Measurements from ENCODE around the gene DYNC2LI1.

DYNC2LI1 gene

DNA sequence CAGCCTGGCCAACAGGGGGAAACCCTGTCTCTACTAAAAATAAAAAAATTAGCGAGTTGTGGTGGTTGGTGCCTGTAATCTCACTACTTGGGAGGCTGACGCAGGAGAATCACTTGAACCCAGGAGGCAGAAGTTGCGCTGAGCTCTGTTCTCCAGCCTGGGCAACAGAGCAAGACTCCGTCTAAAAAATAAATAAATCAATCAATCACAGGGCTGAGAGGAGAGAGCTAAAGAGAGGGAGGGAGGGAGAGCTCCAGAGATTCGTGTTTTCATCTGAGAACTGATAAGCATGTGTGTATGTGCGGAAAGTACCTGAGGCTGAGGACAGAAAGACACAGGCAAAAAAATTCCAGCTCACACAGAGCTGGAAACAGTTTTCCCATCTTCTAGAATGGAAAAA is 37.2 kb upstream of the DYNC2LI1 start:
- WGBS, 2 donors (ENCODE audit: extremely low coverage in 2 of 2, insufficient read length in 2 of 2, insufficient replicate concordance in 1 of 2), result no CpG with 5 or more reads among the region's 6 CpGs
- Histone ChIP-seq H3K27ac (replicated peaks; ENCODE audit: low read length) (no peak overlapping the region), H3K4me2 (ENCODE audit: insufficient read depth, low read length, poor library complexity, severe bottlenecking) (no peak overlapping the region), H2AFZ (ENCODE audit: low read length) (no peak overlapping the region), H4K8ac (ENCODE audit: low read depth, low read length) (no peak overlapping the region), H3K36me3 (replicated peaks in 1 of 2; ENCODE audit: control insufficient read depth in 2 of 2, insufficient read depth in 2 of 2, low read length in 2 of 2) (no peaks in the 10 kb centered on the region), H3K4ac (ENCODE audit: low read length) (no peak overlapping the region), H3K27me3 (ENCODE audit: control insufficient read depth in 3 of 3, insufficient read depth in 3 of 3, low read depth in 1 of 3, low read length in 3 of 3) (no peaks in the 10 kb centered on the region), H3K4me3 (ENCODE audit: low read length in 2 of 2) (no peak overlapping the region), H3K79me1 (ENCODE audit: low read depth, low read length) (no peaks in the 10 kb centered on the region), H2BK120ac (ENCODE audit: low read depth, low read length) (no peak overlapping the region), H2AK5ac (ENCODE audit: low read depth, low read length) (no peak overlapping the region), H3K9ac (ENCODE audit: low read depth, low read length, poor library complexity) (no peak overlapping the region), H2BK15ac (ENCODE audit: low read length) (no peak overlapping the region), H3K14ac (ENCODE audit: low read length) (no peak overlapping the region), H2BK12ac (ENCODE audit: low read length) (no peak overlapping the region), H2BK5ac (ENCODE audit: low read length) (no peak overlapping the region), H4K91ac (ENCODE audit: low read depth, low read length, poor library complexity) (no peak overlapping the region), H3K4me1 (ENCODE audit: control insufficient read depth in 2 of 2, insufficient read depth in 1 of 2, low read depth in 1 of 2, low read length in 2 of 2) (no peaks in the 10 kb centered on the region), H3K9me3 (replicated peaks in 1 of 2; ENCODE audit: control insufficient read depth in 2 of 2, insufficient read depth in 1 of 2, low read depth in 1 of 2, low read length in 2 of 2) (no peaks in the 10 kb centered on the region), H3K18ac (ENCODE audit: low read length) (no peak overlapping the region), H3K23ac (ENCODE audit: low read depth, low read length, poor library complexity) (no peak overlapping the region)
- DNase-seq (ENCODE audit: low spot score), result no peak

DNA sequence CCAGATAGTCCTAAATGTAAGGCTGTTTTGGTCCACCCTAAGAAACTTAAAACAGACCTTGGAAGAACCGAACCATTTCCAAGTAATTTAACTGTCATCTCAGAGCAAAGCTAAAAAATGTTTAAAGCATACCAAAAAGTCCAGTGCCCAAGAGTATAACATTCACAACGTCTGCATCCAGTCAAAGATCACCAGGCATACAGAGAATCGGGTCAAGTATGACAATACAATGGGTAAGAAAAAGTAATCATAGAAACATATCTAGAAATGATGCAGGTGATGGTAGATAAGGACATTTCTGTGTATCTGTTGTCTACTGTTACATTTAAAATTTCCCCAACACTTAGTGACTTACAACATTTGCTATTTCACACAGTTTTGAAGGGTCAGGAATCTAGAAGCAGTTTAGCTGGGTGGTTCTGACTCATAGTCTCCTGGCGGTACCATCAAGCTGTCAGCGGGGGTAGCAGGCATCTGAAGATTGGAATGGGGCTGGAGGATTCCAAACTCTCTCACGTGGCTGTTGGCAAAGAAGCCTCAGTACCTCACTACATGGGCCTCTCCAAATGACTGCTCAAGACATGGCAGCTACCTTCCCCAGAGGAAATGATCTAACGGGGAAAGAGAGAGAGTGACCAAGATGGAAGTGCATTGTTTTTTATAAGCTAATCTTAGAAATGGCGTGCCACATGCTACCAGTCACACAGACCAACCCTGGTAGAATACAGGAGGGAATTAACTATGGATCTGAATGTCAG is 36.6 kb upstream of the DYNC2LI1 start:
- H3K4me1 ChIP-seq (ENCODE audit: control insufficient read depth in 2 of 2, insufficient read depth in 1 of 2, low read depth in 1 of 2, low read length in 2 of 2), result no peaks in the 10 kb centered on the region
- no peaks in the 10 kb centered on the region for H3K27me3 ChIP-seq (ENCODE audit: control insufficient read depth in 3 of 3, insufficient read depth in 3 of 3, low read depth in 1 of 3, low read length in 3 of 3)
- no peaks in the 10 kb centered on the region for H3K9me3 ChIP-seq (replicated peaks in 1 of 2; ENCODE audit: control insufficient read depth in 2 of 2, insufficient read depth in 1 of 2, low read depth in 1 of 2, low read length in 2 of 2)
- no peaks in the 10 kb centered on the region for H3K36me3 ChIP-seq (replicated peaks in 1 of 2; ENCODE audit: control insufficient read depth in 2 of 2, insufficient read depth in 2 of 2, low read length in 2 of 2)
- no peak overlapping the region for H2AK5ac ChIP-seq (ENCODE audit: low read depth, low read length)
- no peak overlapping the region for H2AFZ ChIP-seq (ENCODE audit: low read length)
- no peak overlapping the region for H2BK5ac ChIP-seq (ENCODE audit: low read length)
- no peak overlapping the region for H4K8ac ChIP-seq (ENCODE audit: low read depth, low read length)
- no peak overlapping the region for H3K18ac ChIP-seq (ENCODE audit: low read length)
- no CpG with 5 or more reads among the region's 8 CpGs for WGBS, 2 donors (ENCODE audit: extremely low coverage in 2 of 2, insufficient read length in 2 of 2, insufficient replicate concordance in 1 of 2)
- DNase-seq (ENCODE audit: low spot score), result no peak
- H3K27ac ChIP-seq (replicated peaks; ENCODE audit: low read length), result no peak overlapping the region
- H3K4ac ChIP-seq (ENCODE audit: low read length), result no peak overlapping the region
- H4K91ac ChIP-seq (ENCODE audit: low read depth, low read length, poor library complexity), result no peak overlapping the region
- H2BK12ac ChIP-seq (ENCODE audit: low read length), result no peak overlapping the region
- no peak overlapping the region for H3K23ac ChIP-seq (ENCODE audit: low read depth, low read length, poor library complexity)
- no peak overlapping the region for H3K4me3 ChIP-seq (ENCODE audit: low read length in 2 of 2)
- H3K4me2 ChIP-seq (ENCODE audit: insufficient read depth, low read length, poor library complexity, severe bottlenecking), result no peak overlapping the region
- no peak overlapping the region for H2BK120ac ChIP-seq (ENCODE audit: low read depth, low read length)
- no peak overlapping the region for H3K14ac ChIP-seq (ENCODE audit: low read length)
- H3K9ac ChIP-seq (ENCODE audit: low read depth, low read length, poor library complexity), result no peak overlapping the region
- no peaks in the 10 kb centered on the region for H3K79me1 ChIP-seq (ENCODE audit: low read depth, low read length)
- no peak overlapping the region for H2BK15ac ChIP-seq (ENCODE audit: low read length)

DNA sequence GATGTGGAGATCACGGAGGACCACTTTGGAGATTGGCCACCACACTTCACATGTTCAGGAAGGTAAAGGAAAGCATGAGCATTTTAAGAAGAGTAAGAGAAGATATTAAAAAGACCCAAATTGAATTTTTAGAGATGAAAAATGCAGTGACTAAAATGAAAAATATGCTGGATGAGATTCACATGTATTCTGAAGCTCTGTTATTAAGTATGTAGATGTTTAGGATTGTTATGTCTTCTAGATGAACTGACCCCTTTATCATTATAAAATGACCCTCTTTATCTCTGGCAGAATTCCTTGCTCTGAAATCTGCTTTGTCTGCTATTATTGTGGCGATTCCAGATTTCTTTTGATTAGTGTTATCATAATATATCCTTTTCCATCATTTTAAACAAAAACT is 36.0 kb upstream of the DYNC2LI1 start:
- no peak overlapping the region for H2AK5ac ChIP-seq (ENCODE audit: low read depth, low read length)
- no peak overlapping the region for H2BK15ac ChIP-seq (ENCODE audit: low read length)
- no CpG with 5 or more reads among the region's 2 CpGs for WGBS, 2 donors (ENCODE audit: extremely low coverage in 2 of 2, insufficient read length in 2 of 2, insufficient replicate concordance in 1 of 2)
- H2BK12ac ChIP-seq (ENCODE audit: low read length), result no peak overlapping the region
- no peak overlapping the region for H3K4me3 ChIP-seq (ENCODE audit: low read length in 2 of 2)
- no peak for DNase-seq (ENCODE audit: low spot score)
- H4K8ac ChIP-seq (ENCODE audit: low read depth, low read length), result no peak overlapping the region
- H2AFZ ChIP-seq (ENCODE audit: low read length), result no peak overlapping the region
- no peak overlapping the region for H3K23ac ChIP-seq (ENCODE audit: low read depth, low read length, poor library complexity)
- H3K27ac ChIP-seq (replicated peaks; ENCODE audit: low read length), result no peak overlapping the region
- H3K18ac ChIP-seq (ENCODE audit: low read length), result no peak overlapping the region
- H3K27me3 ChIP-seq (ENCODE audit: control insufficient read depth in 3 of 3, insufficient read depth in 3 of 3, low read depth in 1 of 3, low read length in 3 of 3), result no peaks in the 10 kb centered on the region
- no peak overlapping the region for H3K4me2 ChIP-seq (ENCODE audit: insufficient read depth, low read length, poor library complexity, severe bottlenecking)
- H3K14ac ChIP-seq (ENCODE audit: low read length), result no peak overlapping the region
- H3K79me1 ChIP-seq (ENCODE audit: low read depth, low read length), result no peaks in the 10 kb centered on the region
- H3K9ac ChIP-seq (ENCODE audit: low read depth, low read length, poor library complexity), result no peak overlapping the region
- H3K4me1 ChIP-seq (ENCODE audit: control insufficient read depth in 2 of 2, insufficient read depth in 1 of 2, low read depth in 1 of 2, low read length in 2 of 2), result no peaks in the 10 kb centered on the region
- H3K9me3 ChIP-seq (replicated peaks in 1 of 2; ENCODE audit: control insufficient read depth in 2 of 2, insufficient read depth in 1 of 2, low read depth in 1 of 2, low read length in 2 of 2), result no peaks in the 10 kb centered on the region
- no peak overlapping the region for H4K91ac ChIP-seq (ENCODE audit: low read depth, low read length, poor library complexity)
- H3K4ac ChIP-seq (ENCODE audit: low read length), result no peak overlapping the region
- H2BK120ac ChIP-seq (ENCODE audit: low read depth, low read length), result no peak overlapping the region
- H2BK5ac ChIP-seq (ENCODE audit: low read length), result no peak overlapping the region
- H3K36me3 ChIP-seq (replicated peaks in 1 of 2; ENCODE audit: control insufficient read depth in 2 of 2, insufficient read depth in 2 of 2, low read length in 2 of 2), result no peaks in the 10 kb centered on the region

DNA sequence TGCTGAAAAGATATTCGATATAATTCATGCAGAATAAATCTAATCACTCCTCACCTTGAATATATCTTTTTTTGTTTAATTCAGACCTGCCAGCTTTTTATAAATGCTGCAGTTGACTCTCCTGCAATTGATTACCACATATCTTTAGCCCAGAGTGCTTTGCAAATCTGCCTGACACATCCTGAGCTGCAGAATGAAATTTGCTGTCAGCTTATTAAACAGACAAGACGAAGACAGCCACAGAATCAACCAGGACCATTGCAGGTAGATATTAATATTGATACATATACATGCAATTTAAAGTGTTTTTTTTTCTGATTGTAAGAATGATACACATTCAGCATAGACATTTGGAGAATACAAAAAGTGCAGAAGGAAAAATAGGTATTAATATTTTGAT is 35.6 kb upstream of the DYNC2LI1 start:
- Histone ChIP-seq H2BK120ac (ENCODE audit: low read depth, low read length) (no peak overlapping the region), H3K27ac (replicated peaks; ENCODE audit: low read length) (no peak overlapping the region), H3K9me3 (replicated peaks in 1 of 2; ENCODE audit: control insufficient read depth in 2 of 2, insufficient read depth in 1 of 2, low read depth in 1 of 2, low read length in 2 of 2) (no peaks in the 10 kb centered on the region), H3K18ac (ENCODE audit: low read length) (no peak overlapping the region), H3K23ac (ENCODE audit: low read depth, low read length, poor library complexity) (no peak overlapping the region), H2AK5ac (ENCODE audit: low read depth, low read length) (no peak overlapping the region), H3K14ac (ENCODE audit: low read length) (no peak overlapping the region), H3K9ac (ENCODE audit: low read depth, low read length, poor library complexity) (no peak overlapping the region), H3K4me3 (ENCODE audit: low read length in 2 of 2) (no peak overlapping the region), H2BK5ac (ENCODE audit: low read length) (no peak overlapping the region), H3K27me3 (ENCODE audit: control insufficient read depth in 3 of 3, insufficient read depth in 3 of 3, low read depth in 1 of 3, low read length in 3 of 3) (no peaks in the 10 kb centered on the region), H4K91ac (ENCODE audit: low read depth, low read length, poor library complexity) (no peak overlapping the region), H3K79me1 (ENCODE audit: low read depth, low read length) (no peaks in the 10 kb centered on the region), H2BK12ac (ENCODE audit: low read length) (no peak overlapping the region), H3K4me1 (ENCODE audit: control insufficient read depth in 2 of 2, insufficient read depth in 1 of 2, low read depth in 1 of 2, low read length in 2 of 2) (no peaks in the 10 kb centered on the region), H2BK15ac (ENCODE audit: low read length) (no peak overlapping the region), H3K4ac (ENCODE audit: low read length) (no peak overlapping the region), H2AFZ (ENCODE audit: low read length) (no peak overlapping the region), H4K8ac (ENCODE audit: low read depth, low read length) (no peak overlapping the region), H3K4me2 (ENCODE audit: insufficient read depth, low read length, poor library complexity, severe bottlenecking) (no peak overlapping the region), H3K36me3 (replicated peaks in 1 of 2; ENCODE audit: control insufficient read depth in 2 of 2, insufficient read depth in 2 of 2, low read length in 2 of 2) (no peaks in the 10 kb centered on the region)
- WGBS, 2 donors (ENCODE audit: extremely low coverage in 2 of 2, insufficient read length in 2 of 2, insufficient replicate concordance in 1 of 2), result no CpG with 5 or more reads among the region's 2 CpGs
- no peak for DNase-seq (ENCODE audit: low spot score)

Data from neuronal stem cell (in vitro differentiated cells).